Hematopoietic multipotent progenitor cell (in vitro differentiated cells): Measurements from ENCODE around the gene HDC. TPM values are rescaled to one million over a fixed set of nuclear protein-coding genes. Genes with fewer than 3 reads are reported as not detected.

ENCODE experiments used
- DNase-seq, 3 donors: peaks; one replicate each; pipeline ENCODE4 v3.0.0-alpha.2; 2011 to 2015; ENCODE audit warnings: low read depth in 2 of 3, low spot score in 2 of 3
- total RNA-seq: library from RNA; depleted of rRNA; stranded (reverse); fragments of >200 nt; gene quantifications from one replicate; pipeline ENCODE4 v1.2.3, GENCODE V29; 2012

The HDC gene, protein sequence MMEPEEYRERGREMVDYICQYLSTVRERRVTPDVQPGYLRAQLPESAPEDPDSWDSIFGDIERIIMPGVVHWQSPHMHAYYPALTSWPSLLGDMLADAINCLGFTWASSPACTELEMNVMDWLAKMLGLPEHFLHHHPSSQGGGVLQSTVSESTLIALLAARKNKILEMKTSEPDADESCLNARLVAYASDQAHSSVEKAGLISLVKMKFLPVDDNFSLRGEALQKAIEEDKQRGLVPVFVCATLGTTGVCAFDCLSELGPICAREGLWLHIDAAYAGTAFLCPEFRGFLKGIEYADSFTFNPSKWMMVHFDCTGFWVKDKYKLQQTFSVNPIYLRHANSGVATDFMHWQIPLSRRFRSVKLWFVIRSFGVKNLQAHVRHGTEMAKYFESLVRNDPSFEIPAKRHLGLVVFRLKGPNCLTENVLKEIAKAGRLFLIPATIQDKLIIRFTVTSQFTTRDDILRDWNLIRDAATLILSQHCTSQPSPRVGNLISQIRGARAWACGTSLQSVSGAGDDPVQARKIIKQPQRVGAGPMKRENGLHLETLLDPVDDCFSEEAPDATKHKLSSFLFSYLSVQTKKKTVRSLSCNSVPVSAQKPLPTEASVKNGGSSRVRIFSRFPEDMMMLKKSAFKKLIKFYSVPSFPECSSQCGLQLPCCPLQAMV
- total RNA-seq, result 66.8 TPM

DNA sequence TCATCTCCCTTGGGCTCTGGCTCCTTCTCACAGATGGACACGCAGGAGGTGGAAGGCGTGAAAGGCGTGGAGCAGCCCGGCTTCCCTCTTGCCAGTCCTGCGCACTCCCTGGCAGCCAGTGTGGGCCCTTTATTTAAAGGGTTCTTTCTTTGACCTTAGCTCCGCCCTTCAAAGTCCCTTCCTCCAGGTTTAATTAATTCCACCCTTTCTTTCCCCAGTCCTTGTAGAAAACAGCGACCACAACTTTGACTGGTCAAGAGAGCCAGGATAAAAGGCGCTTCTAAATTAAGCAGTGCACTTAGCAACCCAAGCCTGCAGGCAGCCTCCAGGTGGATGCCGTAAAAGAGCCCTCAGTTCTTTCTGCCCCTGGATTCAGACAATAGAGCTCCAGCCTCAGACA is at the start of gene HDC:
TSS of gene HDC (minus strand) at position 107 of the 400 bp plus-strand sequence. CDS start at position 4, 103 bp downstream.
- no peak for DNase-seq

DNA sequence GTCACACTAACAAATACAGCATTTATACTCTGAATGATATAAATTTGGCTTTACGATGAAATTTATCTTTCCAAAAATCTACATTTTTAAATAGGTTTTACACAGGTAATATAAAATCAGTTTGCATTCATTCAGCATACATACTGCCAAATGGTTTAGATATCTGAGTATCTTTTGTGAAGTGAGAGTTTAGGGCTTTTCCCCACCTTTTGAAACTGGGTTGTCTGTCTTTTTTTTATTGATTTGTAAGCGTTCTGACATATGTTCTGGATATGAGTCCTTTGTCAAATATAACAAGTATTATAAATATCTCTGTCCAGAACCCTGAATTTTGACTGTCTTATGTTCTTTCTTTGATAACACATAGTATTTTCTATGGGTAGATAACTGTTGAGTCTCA is 47.1 kb upstream of the HDC start:
- no peak for DNase-seq

DNA sequence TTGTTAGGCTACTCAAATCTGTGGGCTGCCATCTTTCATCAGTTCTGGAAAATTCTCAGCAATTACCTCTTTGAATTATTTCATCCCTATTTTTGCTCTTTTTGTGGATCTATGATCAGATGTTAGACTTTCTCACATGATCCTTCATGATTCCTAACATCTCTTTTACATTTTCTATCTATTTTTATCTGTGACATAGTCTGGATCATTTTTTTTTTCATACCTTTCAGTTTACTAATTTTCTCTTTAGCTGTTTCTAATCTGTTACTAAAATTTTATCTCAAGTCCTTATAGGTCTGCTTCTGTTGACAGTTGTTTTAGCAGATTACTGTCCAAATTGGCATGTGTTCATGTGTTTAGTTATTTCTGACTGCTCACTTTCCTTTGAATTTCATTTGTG is 42.3 kb upstream of the HDC start:
- peak in 1 of 3 donors; percentile 15 for DNase-seq

DNA sequence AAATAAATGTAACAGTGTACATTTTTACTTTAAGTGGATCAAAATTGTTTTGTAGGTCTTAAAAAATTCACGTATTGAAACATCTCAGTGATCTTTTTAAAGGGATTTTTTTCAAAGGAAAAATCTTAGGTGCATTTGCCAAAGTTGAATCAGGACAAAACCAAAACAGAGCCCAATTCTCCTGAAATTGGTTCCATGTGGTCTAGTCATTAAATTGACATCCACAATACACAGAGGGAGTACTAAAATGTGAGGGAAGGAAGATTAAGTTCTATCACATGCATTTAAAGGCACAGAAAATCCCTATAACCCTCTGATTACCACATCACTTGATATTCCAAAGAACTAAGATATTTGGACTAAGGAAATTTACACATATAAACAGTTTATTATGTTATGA is 39.3 kb upstream of the HDC start:
- DNase-seq, result no peak

DNA sequence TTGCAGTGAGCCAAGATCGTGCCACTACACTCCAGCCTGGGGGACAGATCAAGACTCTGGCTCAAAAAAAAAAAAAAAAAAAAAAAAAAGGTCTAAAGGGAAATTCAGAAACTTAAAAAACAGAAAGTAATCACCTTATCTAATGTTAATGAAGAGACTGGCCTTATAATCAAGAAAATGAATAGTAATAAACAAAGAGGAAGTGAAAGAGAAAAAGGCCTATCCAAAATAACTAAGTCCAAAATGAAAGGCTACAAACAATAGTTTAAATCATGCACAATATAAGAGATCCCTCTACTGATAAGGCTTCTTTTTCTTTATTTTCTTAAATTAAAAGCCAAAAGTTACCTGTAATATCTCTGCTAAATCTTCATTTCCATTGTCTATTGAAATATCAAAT is 37.1 kb upstream of the HDC start:
- DNase-seq, result no peak

DNA sequence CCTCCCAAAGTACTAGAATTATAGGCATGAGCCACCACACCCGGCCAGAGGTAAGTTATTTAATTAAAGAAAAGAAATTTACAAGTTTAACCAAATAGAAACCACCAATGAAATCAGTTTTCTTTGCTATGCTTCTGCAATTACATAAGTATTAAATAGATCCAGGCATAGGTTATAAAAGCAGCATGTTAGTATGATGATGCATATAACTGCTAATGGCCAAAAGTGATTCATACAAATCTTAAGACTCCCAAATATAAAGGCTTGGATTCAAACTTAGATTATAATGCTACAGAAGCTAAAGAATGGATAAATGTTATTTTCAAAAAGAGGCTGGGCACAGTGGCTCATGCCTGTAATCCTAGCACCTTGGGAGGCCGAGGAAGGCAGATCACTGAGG is 32.8 kb upstream of the HDC start:
- no peak for DNase-seq

DNA sequence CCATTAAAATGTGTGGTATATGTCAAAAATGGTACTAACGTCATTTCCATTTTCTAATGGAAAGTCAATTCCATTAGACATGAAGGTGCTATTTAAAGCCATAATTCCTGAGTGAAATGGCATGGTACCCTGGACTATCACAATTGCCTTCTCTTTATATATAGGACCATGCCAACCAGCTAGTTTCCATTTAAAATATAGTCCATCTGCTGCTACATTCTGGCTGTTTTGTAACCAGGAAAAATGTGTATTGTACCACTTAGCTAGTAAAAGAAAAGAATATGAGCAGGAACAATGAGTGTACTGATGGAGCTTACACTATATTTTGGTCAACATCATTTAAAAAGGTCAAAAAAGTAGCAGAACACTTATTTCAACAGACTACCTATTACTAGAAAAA is 30.4 kb upstream of the HDC start:
- DNase-seq, result no peak

DNA sequence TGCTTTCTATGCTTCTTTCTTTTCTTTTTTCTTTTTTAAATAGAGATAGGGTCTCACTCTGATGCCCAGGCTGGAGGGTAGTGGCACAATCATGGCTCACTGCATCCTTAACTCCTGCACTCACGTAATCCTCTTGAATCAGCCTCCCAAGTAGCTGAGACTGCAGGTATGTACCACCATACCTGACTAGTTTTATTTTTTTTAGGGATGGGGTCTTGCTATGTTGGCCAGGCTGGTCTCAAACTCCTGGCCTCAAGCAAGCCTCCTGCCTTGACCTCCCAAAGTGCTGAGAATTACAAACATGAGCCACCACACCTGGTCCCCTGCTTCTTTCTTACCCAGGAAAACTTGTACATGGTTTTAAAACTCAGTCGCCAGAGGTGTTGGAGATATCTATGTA is 24.2 kb upstream of the HDC start:
- no peak for DNase-seq

DNA sequence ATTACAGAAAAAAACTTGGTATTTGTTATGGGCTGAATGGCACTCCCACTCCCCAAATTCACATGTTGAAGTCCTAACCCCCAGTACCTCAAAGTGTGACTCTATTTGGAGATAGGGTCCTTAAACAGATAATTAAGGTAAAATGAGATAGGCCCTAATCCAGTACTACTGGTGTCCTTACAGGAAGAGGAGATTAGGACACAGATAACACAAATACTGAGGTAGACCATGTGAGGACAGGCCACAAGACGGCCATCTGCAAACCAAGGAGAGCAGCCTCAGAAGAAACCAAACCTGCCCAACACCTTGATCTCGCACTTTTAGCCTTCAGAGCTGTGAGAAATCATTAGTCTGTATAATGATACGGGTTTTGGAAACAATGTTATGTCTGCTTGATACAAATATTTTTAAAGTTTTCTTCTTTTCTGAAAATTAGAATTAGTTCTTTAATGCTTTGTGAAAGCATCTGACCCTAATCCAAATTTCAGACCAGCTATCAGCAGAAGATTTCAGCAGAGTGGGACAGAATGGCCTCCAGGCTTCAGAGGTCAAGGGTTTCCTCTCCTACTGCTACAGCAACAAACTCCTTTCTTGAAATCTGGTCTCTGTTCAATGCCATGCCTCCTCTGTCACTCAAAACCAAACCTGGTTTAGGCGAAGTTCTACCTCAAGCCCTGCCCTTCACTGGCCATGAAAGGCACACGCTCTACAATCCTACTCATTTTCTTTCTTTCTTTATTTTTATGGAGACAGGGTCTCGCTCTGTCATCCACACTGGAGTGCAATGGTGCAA is 22.0 kb upstream of the HDC start:
- DNase-seq, result no peak

DNA sequence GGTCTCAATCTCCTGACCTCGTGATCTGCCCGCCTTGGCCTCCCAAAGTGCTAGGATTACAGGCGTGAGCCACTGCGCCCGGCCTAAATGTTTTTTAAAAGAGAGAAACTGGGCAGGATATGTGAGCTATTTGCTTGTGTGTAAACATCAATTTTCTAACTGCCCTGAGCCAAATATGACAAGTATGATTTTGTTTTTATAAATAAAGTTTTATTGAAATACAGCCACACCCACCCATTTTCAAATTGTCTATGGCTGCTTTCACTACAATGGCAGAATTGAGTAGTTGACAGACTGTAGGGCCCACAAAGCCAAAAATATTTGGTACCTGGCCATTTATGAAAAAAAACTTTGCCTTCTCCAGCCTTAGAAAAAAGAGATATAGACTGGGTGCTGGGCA is 15.9 kb upstream of the HDC start:
- DNase-seq, result no peak

DNA sequence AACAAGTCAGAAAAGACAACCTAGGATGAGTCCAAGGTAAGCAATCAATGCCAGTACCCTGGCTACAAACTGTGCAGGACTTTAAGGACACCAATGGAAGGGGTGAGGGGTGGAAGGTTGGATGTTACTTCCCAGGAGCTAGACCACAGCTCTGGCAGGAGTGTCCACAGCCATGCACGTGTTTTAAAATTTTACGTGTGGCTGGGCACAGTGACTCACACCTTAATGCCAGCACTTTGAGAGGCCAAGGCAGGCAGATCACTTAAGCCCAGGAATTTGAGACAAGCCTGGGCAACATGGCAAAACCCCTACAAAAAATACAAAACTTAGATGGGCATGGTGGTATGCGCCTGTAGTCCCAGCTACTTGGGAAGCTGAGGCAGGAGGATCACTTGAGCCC is 14.7 kb upstream of the HDC start:
- no peak for DNase-seq

DNA sequence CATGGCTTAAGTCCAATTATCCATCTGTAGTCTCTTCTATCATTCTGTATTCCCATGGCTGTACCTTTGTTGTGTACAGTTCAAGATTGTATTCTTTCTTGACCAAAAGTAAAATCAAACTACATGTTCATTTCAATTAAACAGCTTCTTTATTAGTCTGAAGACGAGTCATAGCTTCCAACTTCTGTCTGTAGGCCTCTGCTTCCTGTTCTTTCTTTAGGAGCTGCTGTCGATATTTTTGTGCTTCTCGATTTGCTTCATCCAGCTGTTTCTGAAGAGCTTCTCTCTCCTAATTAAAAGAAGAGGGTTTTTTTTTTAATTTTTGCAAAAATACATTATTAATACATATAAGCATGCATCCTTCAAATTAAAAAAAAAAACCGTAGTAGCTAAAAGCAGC is 13.0 kb upstream of the HDC start:
- DNase-seq, result no peak

DNA sequence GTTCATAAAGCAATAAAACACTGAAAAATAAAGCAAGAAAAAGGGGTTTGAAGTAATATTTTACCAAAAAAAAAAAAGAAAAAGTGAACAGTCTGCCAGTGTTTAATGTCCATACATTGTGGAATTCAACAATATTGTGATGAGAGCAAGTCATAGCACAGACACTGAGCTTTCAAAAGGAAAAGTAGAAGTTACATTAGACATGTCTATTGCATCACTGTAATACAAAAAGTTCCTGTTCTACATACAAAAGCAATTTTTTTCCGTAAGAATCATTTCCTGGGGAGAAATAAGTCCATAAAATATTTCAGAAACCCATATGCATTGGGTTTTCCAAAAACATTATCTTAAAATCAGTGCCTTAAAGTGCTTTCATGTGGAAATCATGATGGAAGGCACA is 11.8 kb upstream of the HDC start:
- DNase-seq, result no peak

DNA sequence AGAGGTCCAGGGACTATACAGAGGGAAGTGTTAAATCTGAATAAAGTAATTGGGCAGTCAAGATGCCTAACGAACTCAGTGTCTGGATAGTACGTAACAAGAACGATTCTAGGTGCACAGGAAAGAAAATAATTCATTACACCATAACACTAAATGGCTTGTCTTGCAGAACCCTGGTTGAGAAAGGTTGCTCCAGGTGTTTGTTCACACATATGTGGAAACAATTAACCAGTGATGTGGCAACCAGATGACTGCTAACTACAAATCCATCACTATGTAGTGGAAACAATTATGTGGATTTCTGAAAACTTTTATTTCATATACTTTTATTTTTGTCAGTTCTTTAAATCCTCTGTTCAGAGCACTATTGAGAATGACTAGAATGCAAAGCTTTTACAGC is 10.4 kb upstream of the HDC start:
- no peak for DNase-seq

DNA sequence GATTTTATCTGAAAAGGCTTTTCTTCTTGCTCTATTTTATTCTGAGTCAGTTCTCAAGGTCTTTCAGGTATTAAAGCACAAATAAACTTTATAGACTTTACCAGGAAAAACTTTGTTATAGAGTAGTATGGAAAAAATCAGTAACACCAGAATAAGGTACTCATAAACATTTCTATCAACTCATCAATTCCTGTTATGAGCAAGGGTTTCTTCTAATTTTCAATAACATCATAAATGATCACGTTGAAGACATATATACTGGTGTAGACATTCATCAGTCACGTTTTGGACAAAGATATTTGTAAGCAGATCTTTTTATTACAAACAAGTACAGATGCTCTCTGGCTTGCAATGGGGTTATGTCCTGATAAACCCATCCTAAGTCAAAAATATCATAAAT is 9.6 kb upstream of the HDC start:
- DNase-seq, result no peak

DNA sequence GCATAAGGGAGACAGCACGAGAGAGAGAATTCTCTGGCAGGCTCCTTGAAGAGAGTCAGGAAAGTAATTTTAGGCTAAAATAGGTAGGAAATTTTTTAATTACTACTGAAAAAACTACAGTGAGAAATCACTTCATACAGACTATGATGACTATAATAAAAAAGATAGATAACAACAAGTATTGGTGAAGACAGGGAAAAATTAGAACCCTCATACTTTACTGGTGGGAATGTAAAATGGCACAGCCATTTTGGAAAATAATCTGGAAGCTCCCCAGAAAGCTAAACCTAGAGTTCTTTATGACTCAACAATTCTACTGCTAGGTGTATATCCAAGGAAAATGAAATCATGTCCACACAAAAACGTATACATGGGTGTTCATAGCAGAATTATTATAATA is 2.1 kb upstream of the HDC start:
- no peak for DNase-seq

DNA sequence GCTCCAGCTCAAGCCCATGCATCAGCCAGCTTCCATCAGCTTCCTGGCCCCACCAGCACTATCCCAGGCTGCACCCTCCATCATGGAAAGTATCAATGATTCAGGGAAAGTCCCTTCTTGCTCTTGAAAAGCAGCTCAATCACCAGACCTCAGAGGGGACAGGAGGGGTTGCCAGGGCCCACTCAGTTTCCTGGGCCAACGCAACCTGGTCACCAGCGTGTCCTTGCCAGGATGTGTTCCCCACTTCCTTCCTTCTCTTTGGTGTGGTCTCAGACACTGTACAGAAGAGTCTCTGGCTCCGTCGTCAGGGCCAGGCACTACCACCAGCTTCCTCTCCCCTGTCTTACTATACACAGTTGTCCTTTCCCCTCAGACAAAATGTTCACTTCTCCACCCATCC is 3.0 kb downstream of the HDC start:
- DNase-seq, result peak in 2 of 3 donors; percentile 73 to 93

DNA sequence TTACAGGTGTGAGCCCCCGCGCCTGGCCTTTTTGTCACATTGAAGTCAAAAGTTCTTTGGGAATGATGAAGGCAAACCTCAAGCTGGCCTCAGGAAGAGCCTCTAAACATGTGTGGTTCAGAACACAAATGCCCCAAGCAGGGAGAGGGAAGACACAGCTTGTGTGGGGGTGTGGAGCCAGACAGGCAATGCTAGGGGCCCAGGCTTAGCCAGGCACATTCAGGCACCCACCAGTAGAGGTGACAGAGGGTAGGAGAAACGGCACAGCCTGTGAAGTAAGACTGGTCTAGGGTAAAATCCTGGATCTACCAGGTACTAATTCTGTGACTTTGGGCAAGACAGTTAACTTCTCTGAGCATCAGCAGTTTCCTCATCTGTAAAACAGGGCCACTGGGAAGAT is 3.5 kb downstream of the HDC start:
- no peak for DNase-seq

DNA sequence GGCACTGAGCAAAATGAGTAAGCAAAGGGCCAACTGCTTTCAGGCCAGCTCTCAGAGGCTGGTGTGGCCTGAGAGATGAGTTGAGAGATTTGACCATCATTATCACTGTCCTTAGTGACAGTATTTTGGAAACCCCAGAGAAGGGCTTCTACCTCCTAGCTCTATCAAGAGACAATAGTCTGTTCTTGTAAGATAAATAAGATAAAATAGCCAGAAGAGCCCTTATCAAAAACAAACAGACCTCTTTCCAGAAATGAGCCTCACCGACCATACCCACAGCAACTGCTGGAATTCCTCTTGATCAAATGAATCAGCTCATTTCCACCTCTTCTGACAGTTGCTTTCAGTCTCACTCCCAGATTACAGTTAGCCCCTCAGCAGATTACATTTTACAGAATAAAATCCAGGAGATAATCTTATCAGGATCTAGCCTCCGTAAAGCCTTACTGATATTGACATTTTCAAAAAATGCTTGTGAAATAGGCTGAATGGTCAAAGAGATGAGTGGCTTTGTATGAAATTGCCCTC is 4.5 kb downstream of the HDC start:
- peak in 2 of 3 donors; percentile 70 to 81 for DNase-seq

DNA sequence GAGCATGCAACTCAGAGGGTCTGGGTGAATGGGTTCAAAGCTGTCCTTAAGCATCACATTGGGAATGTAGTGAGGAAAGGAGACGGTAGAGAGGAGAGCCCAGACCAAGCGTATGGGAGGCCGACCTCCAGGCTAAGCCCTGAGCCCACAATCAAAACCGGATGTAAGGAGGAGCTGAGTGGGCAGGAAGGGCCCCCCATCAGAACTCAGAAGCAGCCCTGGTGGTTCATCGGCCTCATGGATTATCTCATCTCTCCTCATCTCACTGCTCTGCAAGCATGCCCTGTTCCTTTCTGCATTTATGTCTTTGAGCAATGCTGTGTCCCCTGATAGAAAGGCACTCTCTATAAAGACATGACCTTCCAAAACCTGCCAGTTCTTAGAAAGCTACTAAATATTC is 6.2 kb downstream of the HDC start:
- no peak for DNase-seq

DNA sequence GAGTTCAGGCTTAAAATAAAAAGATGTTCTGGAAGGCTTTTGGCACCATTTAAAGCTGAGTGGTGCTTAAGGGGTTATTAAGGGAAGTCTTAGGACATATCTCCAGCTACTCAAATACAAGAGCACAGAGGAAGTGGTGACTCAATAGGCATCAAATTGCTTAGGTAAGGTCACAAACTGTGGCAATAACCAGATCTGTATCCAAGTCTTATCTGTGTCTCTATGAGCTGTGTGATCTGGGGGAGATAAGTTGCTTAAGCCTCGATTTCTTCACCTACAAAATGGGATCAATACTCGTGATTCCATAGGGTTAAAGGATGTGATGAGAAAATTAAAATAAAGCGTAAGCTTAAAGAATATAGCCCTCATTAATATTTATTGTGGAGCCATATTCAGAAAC is 7.6 kb downstream of the HDC start:
- DNase-seq, result no peak
